Progenitor cell of endocrine pancreas (in vitro differentiated cells): ENCODE data around the gene LYPD6. TPM values are rescaled to one million over a fixed set of nuclear protein-coding genes. Genes with fewer than 3 reads are reported as not detected.

Experiments used
- DNase-seq: peaks from one replicate; pipeline ENCODE4 v3.0.0; 2021; ENCODE audit warnings: low spot score; ENCODE audit not compliant: unreplicated experiment
- H3K27ac Mint-ChIP-seq: 2 replicates; pipeline ENCODE4 v1.8.0; 2021; ENCODE audit warnings: mild to moderate bottlenecking, moderate library complexity, mixed read lengths
- H3K27me3 Mint-ChIP-seq: 2 replicates; pipeline ENCODE4 v1.8.0; 2021; ENCODE audit warnings: mixed read lengths
- H3K36me3 Mint-ChIP-seq: 2 replicates; pipeline ENCODE4 v1.8.0; 2022; ENCODE audit warnings: mixed read lengths; ENCODE audit not compliant: insufficient read depth
- H3K4me1 Mint-ChIP-seq: 2 replicates; pipeline ENCODE4 v1.8.0; 2021; ENCODE audit warnings: low read depth, mixed read lengths
- H3K4me3 Mint-ChIP-seq: 2 replicates; pipeline ENCODE4 v1.8.0; 2021; ENCODE audit warnings: low read depth, mild to moderate bottlenecking, moderate library complexity, mixed read lengths
- H3K9me3 Mint-ChIP-seq: 2 replicates; pipeline ENCODE4 v1.8.0; 2021; ENCODE audit warnings: low read depth, mixed read lengths
- total RNA-seq: library from RNA; stranded (reverse); gene quantifications from 2 replicates; pipeline ENCODE4 v1.2.1, GENCODE V29; 2021
- TF ChIP-seq, protein P1 (sequence below): fragments of 200-600 bp; sonication (generic); IDR thresholded peaks from one replicate; pipeline ENCODE4 v1.5.0; 2021; ENCODE audit warnings: antibody characterized with exemption, mild to moderate bottlenecking; ENCODE audit not compliant: unreplicated experiment

Gene LYPD6
- total RNA-seq, 1 donor from 2014 or later, result 30.1 TPM

- H3K4me3 Mint-ChIP-seq, result no peak overlapping the region
- DNase-seq, result no peak
- H3K27ac Mint-ChIP-seq, result no peak overlapping the region
- TF ChIP-seq, protein P1, sequence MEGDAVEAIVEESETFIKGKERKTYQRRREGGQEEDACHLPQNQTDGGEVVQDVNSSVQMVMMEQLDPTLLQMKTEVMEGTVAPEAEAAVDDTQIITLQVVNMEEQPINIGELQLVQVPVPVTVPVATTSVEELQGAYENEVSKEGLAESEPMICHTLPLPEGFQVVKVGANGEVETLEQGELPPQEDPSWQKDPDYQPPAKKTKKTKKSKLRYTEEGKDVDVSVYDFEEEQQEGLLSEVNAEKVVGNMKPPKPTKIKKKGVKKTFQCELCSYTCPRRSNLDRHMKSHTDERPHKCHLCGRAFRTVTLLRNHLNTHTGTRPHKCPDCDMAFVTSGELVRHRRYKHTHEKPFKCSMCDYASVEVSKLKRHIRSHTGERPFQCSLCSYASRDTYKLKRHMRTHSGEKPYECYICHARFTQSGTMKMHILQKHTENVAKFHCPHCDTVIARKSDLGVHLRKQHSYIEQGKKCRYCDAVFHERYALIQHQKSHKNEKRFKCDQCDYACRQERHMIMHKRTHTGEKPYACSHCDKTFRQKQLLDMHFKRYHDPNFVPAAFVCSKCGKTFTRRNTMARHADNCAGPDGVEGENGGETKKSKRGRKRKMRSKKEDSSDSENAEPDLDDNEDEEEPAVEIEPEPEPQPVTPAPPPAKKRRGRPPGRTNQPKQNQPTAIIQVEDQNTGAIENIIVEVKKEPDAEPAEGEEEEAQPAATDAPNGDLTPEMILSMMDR, result no peak
- peaks cover 53% of the 10 kb centered on the region for H3K36me3 Mint-ChIP-seq
- H3K27me3 Mint-ChIP-seq, result no peaks in the 10 kb centered on the region
- peaks cover 15% of the 10 kb centered on the region for H3K4me1 Mint-ChIP-seq
- peaks cover 32% of the 10 kb centered on the region for H3K9me3 Mint-ChIP-seq
Measured at GRCh38 chr2:149458502-149458901, 128.1 kb downstream of the LYPD6 start.

DNA sequence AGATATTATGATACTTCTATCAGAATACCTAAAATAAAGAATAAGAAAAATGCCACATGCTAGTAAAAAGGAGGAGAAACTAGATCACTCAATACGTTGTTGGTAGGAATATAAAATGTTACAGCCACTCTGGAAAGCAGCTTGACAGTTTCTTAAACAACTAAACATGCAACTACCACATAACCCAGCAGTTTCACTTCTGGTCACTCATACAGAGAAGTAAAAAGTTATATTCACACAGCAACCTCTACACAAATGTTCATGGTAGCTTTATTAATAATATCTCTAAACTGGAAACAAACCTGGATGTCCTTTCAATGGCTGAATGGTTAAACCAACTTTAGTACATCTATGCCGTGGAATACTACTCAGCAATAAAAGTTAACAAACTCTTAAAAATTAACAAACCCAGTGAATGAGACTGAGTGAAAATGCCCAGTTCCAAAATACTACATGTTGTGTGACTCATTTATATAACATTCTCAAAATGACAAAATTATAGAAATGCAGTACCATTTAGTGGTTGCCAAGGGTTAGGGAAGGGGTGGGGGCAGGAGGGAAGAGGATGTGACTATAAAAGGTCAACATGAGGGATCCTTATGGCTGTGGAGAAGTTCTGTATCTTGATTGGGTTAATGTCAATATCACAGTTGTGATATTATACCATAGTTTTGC is 133.1 kb downstream of the LYPD6 start:
- peaks cover 33% of the 10 kb centered on the region for H3K36me3 Mint-ChIP-seq
- no peak overlapping the region for H3K27ac Mint-ChIP-seq
- TF ChIP-seq, protein P1, result no peak
- no peaks in the 10 kb centered on the region for H3K27me3 Mint-ChIP-seq
- peaks cover 20% of the 10 kb centered on the region for H3K9me3 Mint-ChIP-seq
- no peak for DNase-seq
- no peak overlapping the region for H3K4me3 Mint-ChIP-seq
- H3K4me1 Mint-ChIP-seq, result peaks cover 12% of the 10 kb centered on the region

- TF ChIP-seq, protein P1, result no peak
Measured at GRCh38 chr2:149464396-149464795, 134.0 kb downstream of the LYPD6 start.

DNA sequence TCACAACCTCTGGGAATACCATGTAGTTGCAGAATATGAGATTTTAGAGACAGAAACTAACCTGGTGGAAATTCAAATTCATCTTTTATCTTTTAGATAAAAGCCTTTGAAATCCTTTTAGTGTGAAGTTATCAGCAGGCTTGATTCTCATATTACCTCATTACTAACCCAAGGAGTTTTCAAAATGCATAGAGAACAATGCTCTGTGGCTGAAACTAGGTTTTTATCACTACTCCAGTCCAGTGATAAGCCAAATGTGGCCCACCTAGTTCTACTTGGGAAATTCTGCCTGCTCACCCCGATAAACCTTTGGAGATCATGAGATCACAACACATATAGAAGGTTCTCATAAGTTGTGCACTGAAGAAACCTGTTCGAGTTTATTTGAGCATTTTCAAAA is 135.5 kb downstream of the LYPD6 start:
- peaks cover 20% of the 10 kb centered on the region for H3K4me1 Mint-ChIP-seq
- DNase-seq, result no peak
- TF ChIP-seq, protein P1, result no peak
- no peak overlapping the region for H3K27ac Mint-ChIP-seq
- peaks cover 4% of the 10 kb centered on the region for H3K9me3 Mint-ChIP-seq
- no peaks in the 10 kb centered on the region for H3K27me3 Mint-ChIP-seq
- no peak overlapping the region for H3K4me3 Mint-ChIP-seq
- H3K36me3 Mint-ChIP-seq, result peaks cover 29% of the 10 kb centered on the region

More at GRCh38 chr2:149464396-149464795, 134.0 kb downstream of the LYPD6 start:
- Mint-ChIP-seq H3K36me3 (peaks cover 30% of the 10 kb centered on the region), H3K9me3 (peaks cover 12% of the 10 kb centered on the region), H3K4me1 (peaks cover 12% of the 10 kb centered on the region), H3K27me3 (no peaks in the 10 kb centered on the region), H3K27ac (no peak overlapping the region), H3K4me3 (no peak overlapping the region)
- no peak for DNase-seq

- Mint-ChIP-seq H3K36me3 (peaks cover 35% of the 10 kb centered on the region), H3K4me1 (peaks cover 20% of the 10 kb centered on the region), H3K27me3 (no peaks in the 10 kb centered on the region), H3K4me3 (no peak overlapping the region), H3K27ac (no peak overlapping the region), H3K9me3 (peaks cover 2% of the 10 kb centered on the region)
- DNase-seq, result no peak
- TF ChIP-seq, protein P1, result no peak
Measured at GRCh38 chr2:149466635-149467034, 136.2 kb downstream of the LYPD6 start.
